ENCODE results near the gene IWS1. TPM values are rescaled to one million over a fixed set of nuclear protein-coding genes. Genes with fewer than 3 reads are reported as not detected.

IWS1 gene
- total and polyA plus RNA-seq, 10 of the 15 experiments (the other 5 are each of a cell fraction or from before 2014, with no cell fraction given): 21.9 to 68.9 (median 45.8) TPM

- ChIA-PET SMC1A (ENCODE audit: uncharacterized antibody, unreplicated experiment) (no interaction called here), POLR2A (no interaction called here), RAD21 (ENCODE audit: unreplicated experiment) (no interaction called here), CTCF (no interaction called here)
- Histone ChIP-seq H3K4me2 (ENCODE audit: control insufficient read depth, insufficient read depth) (no peak overlapping the region), H4K20me1 (ENCODE audit: control insufficient read depth, insufficient read depth) (no peaks in the 10 kb centered on the region), H3K27ac (ENCODE audit: control insufficient read depth, insufficient read depth) (no peak overlapping the region), H2AFZ (ENCODE audit: control insufficient read depth, low read depth, low read length) (no peak overlapping the region), H3K4me3 (no peak overlapping the region), H3K4me1 (ENCODE audit: control insufficient read depth, insufficient read depth, low read length) (peaks cover 23% of the 10 kb centered on the region), H3K79me2 (ENCODE audit: control insufficient read depth, insufficient read depth, low read length) (no peaks in the 10 kb centered on the region), H3K9me3 (replicated peaks; ENCODE audit: control insufficient read depth, insufficient read depth, low read length) (no peaks in the 10 kb centered on the region), H3K36me3 (ENCODE audit: control insufficient read depth in 2 of 2, insufficient read depth in 2 of 2, low read length in 1 of 2) (no peaks in the 10 kb centered on the region), H3K27me3 (replicated peaks in 1 of 2; ENCODE audit: control insufficient read depth in 2 of 2, insufficient read depth in 2 of 2, low read length in 1 of 2) (peaks cover 0 to 1% of the 10 kb centered on the region in 2 experiments; a peak in 2 of 4 replicates), H3K9ac (ENCODE audit: control insufficient read depth, insufficient read depth, low read length) (no peak overlapping the region)
- FAIRE-seq: no peak
- in situ Hi-C loops (cut with MboI) (no loop called here), intact Hi-C loops (cut with micrococcal nuclease; ENCODE audit: unreplicated experiment) (no loop called here)
- no peak for TF ChIP-seq RUNX3 (IDR thresholded peaks at IDR 0.05; ENCODE audit: low read length)
- TF ChIP-seq ZBTB40 (IDR thresholded peaks at IDR 0.05; ENCODE audit: borderline replicate concordance): no peak
- no peak for TF ChIP-seq RFX5 (IDR thresholded peaks at IDR 0.05; ENCODE audit: low read depth, low read length)
- no peak for TF ChIP-seq BHLHE40 (IDR thresholded peaks at IDR 0.05; ENCODE audit: borderline replicate concordance in 1 of 2, low read depth in 2 of 2, low read length in 1 of 2)
- no peak for TF ChIP-seq IRF3 (IDR thresholded peaks at IDR 0.05)
- no peak for TF ChIP-seq SUPT20H (IDR thresholded peaks at IDR 0.05; ENCODE audit: borderline replicate concordance, control insufficient read depth, low read depth, low read length)
- no peak for TF ChIP-seq MXI1 (IDR thresholded peaks at IDR 0.05; ENCODE audit: low read depth, low read length)
- no peak for TF ChIP-seq NFXL1 (IDR thresholded peaks at IDR 0.05; ENCODE audit: borderline replicate concordance)
- no peak for TF ChIP-seq DPF2 (IDR thresholded peaks at IDR 0.05)
- no peak for TF ChIP-seq EED (IDR thresholded peaks at IDR 0.05; ENCODE audit: low read depth)
- no peak for TF ChIP-seq STAT1 (conservative IDR thresholded peaks at IDR 0.05)
- ATAC-seq: no peak
- 100% methylated on average over 6 of the region's 6 CpGs for WGBS (ENCODE audit: insufficient coverage, insufficient replicate concordance, low lambda C conversion rate, missing lambda C conversion rate)
- BruUV-seq (replicated peaks): no TSS peak
- no peak for DNase-seq (ENCODE audit: low read depth, low spot score)
These were observed 47.0 kb upstream of the IWS1 start for GRCh38 chr2:127573298-127573697.

Measured in GM12878 (cell line).